ENCODE measurements around the gene SWAP70. TPM values are rescaled to one million over a fixed set of nuclear protein-coding genes. Genes with fewer than 3 reads are reported as not detected.
"Not testable (repeated sequence)": the region's sequence is repeated elsewhere in the genome, so short reads cannot be mapped to it uniquely, and the experiment has no call there.

SWAP70 gene
- total RNA-seq = 9.8 TPM

DNA sequence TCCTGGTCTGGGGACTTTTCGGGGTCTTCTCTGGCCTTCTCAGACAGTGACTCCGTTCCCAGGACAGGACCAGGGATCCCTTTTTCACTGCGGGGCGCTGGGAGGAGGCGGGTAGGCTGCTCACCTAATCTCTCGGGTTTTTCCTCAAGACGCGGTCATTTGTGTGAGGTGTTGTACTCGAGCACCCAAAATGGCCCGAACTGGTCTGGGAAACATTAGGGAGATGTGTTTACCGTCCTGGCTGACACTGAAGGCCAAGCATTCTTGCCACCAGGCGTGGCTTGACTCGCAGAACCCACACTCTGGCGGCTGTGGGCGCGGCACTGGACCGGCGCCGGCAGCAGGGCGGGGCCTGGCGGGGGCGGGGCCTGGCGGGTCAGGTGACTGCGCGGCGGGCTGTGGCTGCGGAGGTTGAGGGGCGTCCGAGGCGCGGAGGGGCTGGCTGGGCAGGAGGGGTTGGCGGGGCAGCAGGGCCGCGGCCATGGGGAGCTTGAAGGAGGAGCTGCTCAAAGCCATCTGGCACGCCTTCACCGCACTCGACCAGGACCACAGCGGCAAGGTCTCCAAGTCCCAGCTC lies at the start of gene SWAP70:
Gene SWAP70, plus strand, starts transcription at position 379 of the 577 bp plus-strand sequence. Its CDS starts 103 bp downstream, at position 482.
- FAIRE-seq (no peak), DNase-seq (ENCODE audit: low spot score in 2 of 2) (peak; percentile 87 to 88)

DNA sequence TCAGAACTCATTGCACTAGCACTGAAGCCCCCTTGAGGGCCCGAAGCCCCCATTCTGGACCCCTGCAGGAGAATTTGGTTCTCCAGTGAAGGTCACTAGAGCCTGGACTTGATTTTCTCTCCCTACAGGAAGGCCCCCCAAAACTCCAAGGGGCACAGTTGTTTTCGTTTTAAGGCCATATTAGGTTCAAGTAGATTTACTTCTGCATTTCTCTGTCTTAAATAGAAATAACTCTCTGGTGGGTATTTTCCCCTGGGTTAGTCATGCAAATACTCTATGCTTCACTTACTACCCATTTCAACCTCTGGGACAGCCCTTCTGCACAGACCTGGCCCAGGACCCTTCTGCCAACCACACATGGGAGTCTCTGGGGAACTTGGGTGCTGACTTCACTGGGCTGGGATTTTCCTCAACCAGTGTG lies 48.8 kb upstream of the SWAP70 start:
- FAIRE-seq (no peak), DNase-seq (ENCODE audit: low spot score in 2 of 2) (no peak)

DNA sequence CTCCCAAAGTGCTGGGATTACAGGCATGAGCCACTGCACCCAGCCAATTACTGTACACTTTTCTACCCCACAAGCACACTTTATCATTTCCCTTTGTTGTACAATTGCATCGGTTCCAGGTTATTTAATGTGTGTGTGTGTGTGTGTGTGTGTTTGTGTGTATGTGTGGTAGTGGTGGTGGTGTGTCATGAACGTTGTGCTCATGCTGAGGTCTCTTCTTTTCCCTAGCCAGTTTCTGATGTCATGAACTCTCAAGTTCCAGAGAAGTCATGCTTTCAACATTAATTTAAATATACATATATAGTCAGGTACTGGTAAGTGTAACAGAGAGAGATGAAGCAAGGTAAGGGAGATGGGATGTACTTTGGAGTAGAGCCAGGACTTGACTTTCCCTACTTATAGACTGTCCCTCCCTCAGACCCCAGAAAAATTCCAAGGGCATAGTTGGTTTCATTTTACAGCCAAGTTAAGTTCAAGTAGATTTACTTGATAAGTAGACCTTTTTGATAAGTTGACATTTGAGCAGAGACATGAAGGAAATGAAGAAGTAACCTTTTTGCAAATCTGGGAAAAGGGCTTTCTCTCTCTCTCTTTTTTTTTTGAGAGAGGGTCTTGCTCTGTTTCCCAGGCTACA lies 47.7 kb upstream of the SWAP70 start:
- no peak for FAIRE-seq
- no peak for DNase-seq (ENCODE audit: low spot score in 2 of 2)

DNA sequence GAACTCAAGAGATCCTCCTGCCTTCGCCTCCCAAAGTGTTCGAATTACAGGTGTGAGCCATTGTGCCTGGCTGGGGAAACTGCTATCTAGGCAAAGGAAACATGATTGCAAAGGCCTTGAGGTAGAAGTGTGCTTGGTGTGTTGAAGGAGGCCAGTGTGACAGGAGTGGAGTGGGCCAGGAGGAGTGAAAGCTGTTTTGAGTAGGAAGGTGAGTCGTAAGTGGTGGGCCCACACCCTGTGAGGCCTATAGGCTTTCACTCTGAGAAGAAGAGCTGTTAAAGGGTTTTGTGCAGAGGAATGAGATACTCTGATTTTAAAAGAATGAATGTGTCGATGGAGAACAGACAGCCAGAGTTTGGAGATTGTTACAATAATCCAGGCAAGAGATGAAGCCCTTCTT lies 47.0 kb upstream of the SWAP70 start:
- FAIRE-seq (no peak), DNase-seq (ENCODE audit: low spot score in 2 of 2) (no peak)

DNA sequence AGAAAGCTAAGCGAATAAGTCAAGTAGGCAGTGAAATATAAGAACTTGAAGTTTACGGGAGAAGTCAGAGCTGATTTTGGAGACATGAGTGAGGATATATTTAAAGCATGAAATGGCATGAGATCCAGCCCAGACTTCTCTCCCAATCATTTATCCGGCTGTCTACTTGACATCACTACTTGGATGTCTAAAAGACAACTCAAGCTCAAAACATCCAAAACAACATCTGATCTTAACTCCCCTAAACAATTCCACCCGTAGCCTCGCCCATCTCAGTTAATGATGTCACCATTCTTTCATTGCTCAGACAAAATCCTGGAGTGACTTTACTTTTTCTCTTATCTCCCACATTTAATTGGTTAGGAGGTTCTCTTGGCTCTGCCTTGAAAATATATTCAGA lies 45.9 kb upstream of the SWAP70 start:
- no peak for FAIRE-seq

DNA sequence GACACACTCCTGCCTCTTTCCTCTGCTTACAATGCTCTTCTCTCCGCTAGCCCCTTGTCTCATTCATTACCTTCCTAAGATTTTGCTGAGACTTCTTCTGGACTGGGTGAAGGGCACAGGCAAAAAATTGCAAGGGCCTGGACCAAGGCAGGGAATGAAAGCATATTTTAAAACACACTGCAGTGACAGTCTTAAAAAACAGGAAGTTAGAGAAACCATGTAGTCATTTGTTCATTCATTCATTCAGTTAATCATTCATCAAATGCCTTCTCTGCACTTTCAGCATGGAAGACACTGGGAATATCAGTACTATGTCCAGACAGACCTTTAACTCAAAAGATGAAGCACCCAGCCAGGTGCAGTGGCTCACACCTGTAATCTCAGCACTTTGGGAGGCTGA lies 44.9 kb upstream of the SWAP70 start:
- no peak for FAIRE-seq

More for the DNA sequence above, 45.9 kb upstream of the SWAP70 start:
- no peak for DNase-seq (ENCODE audit: low spot score in 2 of 2)

DNA sequence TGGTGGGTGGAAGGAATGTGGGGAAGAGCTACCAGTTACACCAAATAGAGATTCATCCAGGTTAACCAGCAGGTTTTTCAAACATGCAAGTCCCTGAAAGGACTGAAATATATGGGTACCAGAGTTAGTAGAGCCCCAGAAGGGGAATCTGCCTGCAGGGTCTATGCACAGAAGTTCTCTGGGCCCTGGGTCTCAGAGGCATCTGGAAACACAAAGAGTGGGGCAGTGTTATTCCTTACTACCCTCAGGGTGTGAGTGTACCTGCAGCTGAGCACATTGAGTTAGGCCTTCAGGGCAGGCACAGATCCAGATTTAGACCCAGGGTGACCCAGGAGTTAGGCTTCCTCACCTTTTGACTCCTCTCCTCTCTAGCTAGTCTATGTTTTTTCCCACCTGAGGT lies 43.9 kb upstream of the SWAP70 start:
- FAIRE-seq = no peak
- no peak for DNase-seq (ENCODE audit: low spot score in 2 of 2)

More for the DNA sequence above, 44.9 kb upstream of the SWAP70 start:
- DNase-seq (ENCODE audit: low spot score in 2 of 2) = no peak

DNA sequence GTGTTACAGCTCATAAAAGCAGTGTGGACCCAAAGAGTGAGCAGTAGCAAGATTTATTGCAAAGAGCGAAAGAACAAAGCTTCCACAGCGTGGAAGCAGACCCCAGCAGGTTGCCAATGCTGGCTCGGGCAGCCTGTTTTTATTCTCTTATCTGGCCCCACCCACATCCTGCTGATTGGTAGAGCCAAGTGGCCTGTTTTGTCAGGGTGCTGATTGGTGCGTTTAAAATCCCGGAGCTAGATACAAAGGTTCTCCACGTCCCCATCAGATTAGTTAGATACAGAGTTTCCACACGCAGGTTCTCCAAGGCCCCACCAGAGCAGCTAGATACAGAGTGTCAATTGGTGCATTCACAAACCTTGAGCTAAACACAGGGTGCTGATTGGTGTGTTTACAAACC lies 41.5 kb upstream of the SWAP70 start:
- DNase-seq (ENCODE audit: low spot score in 2 of 2); FAIRE-seq: not testable (repeated sequence)

DNA sequence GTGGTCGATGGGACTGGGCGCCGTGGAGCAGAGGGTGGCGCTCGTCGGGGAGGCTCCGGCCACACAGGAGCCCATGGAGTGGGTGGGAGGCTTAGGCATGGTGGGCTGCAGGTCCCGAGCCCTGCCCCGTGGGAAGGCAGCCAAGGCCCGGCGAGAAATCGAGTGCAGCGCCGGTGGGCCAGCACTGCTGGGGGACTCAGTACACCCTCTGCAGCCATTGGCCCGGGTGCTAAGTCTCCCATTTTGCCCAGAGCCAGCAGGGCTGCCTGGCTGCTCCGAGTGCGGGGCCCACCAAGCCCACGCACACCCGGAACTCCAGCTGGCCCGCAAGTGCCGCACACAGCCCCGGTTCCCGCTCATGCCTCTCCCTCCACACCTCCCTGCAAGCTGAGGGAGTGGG lies 40.8 kb upstream of the SWAP70 start:
- not testable (repeated sequence) for DNase-seq (ENCODE audit: low spot score in 2 of 2); FAIRE-seq

DNA sequence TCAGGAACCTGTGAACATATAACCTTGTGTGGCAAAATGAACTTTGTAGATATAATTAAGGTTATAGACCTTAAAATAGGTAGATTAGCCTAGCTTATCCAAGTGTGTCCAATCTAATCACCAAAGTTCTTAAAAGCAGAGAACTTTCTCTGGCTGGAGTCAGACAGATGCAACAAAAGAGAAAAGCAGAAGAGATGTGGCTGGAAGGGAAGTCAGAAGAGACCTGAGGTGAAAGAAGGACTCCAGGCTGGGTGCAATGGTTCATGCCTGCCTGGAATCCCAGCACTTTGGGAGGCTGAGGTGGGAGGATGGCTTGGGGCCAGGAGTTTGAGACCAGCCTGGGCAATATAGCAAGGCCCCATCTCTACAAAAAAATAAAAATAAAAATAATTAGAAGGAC lies 39.4 kb upstream of the SWAP70 start:
- DNase-seq (ENCODE audit: low spot score in 2 of 2) (no peak), FAIRE-seq (no peak)

DNA sequence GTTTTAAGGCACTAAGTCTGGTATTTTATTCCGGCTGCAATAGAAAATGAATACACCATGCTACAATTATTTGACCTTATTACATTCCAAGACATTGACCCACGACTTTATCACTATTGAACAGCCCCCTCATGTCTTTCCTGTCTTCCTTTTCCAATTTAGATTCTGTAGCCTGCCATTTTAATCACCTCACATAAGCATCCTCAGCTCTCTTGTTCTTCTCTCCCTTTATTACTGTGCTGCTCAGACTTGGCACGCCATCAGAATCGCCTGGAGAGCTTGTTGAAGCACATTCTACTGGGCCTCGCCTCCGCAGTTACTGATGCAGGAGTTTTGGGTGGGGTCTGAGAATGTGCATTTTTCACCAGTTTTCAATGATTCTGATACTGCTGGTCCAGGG lies 38.7 kb upstream of the SWAP70 start:
- FAIRE-seq (no peak), DNase-seq (ENCODE audit: low spot score in 2 of 2) (no peak)

DNA sequence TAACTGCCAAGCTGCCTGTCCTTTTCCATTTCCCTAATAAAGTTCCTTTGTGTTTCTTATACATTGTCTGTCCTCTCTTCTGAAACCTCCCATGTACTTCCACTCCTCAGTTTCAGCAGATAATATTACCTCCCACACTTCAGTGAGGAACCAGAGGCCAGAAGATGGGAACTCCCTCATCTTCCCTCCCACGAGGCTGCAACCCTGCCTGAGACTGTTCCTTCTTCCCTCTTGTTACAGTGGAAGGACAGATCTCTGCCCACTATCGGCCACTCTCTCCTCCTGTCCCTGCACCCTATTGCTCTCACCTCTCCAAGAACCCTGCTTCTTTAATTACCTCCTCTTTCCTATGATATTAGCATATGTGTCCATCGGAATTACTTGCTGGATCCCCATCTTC lies 38.1 kb upstream of the SWAP70 start:
- DNase-seq (ENCODE audit: low spot score in 2 of 2) (no peak), FAIRE-seq (no peak)

DNA sequence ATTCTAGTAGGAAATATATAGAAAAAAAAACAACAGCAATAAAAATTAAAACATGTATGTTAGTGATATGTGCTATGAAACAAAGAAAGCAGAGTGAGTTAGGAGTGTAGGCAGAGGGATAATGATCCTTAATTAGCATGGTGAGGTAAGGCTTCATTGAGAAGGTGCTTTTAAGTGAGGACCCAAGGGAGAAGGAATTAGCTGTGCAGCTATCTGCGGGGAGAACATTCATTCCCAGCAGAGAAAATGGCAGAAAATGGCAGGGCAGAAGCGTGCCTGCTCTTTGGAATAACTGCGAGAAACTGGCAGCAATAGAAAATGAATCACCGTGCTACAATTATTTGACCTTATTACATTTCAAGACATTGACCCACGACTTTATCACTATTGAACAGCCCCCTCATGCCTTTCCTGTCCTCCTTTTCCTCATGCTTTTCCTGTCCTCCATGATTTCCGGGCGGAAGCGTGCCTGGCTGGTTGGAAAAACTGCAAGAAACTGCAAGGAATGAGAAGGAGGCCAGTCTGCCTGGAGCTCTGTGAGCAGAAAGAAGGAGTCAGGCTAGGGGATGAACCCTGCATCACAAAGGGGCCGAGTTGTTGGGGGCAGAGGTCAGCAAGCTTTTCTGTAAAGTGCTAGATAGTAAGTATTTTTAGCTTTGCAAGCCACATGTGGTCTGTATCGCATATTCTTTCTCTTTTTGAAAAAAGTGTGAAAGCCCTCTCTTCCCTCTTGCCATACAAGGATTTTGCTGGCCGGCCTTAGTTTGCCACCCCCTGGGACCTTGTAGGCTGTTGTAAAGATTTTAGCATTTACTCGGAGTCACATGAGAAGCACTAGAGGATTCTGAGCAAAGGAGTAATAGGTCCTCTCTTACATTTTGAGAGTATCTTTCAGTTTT lies 37.1 kb upstream of the SWAP70 start:
- FAIRE-seq (no peak), DNase-seq (ENCODE audit: low spot score in 2 of 2) (no peak)

DNA sequence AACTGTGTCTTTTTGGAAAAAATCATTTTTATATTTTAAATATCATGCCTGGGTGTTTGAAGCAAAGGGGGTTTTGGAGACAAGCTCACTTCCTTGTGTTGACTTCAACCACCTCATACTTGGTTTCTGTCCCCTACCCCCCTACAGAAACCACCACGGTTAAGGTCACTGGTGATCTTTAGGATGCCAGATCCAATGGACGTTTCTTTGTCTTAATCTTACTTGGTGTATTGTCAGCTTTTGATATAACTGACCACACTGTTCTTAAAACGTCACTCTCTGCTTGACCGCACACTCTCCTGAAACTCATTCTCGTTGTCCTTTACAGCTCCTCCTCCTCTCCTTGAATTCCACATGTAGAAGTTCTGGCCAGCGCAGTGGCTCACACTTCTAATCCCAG lies 34.8 kb upstream of the SWAP70 start:
- FAIRE-seq (no peak), DNase-seq (ENCODE audit: low spot score in 2 of 2) (no peak)

DNA sequence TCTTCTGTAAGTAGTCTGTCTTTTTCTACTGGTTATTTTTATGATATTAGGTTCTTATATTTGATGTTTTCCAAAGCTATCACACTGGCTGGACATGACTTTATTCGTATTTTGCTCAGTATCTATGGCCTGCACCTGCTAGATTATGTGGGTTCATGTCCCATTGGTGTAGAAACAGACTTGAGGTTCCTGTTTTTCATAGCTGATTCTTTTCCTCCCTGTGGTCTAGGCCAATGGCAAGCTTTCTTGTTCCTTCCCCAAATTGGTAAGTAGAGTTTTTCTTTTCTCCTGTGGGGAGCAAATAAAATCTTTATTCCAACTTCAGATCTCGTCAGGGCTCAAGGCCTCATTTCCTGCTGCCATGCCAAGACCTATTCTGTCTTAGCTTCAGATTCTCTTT lies 30.2 kb upstream of the SWAP70 start:
- FAIRE-seq (no peak), DNase-seq (ENCODE audit: low spot score in 2 of 2) (no peak)

DNA sequence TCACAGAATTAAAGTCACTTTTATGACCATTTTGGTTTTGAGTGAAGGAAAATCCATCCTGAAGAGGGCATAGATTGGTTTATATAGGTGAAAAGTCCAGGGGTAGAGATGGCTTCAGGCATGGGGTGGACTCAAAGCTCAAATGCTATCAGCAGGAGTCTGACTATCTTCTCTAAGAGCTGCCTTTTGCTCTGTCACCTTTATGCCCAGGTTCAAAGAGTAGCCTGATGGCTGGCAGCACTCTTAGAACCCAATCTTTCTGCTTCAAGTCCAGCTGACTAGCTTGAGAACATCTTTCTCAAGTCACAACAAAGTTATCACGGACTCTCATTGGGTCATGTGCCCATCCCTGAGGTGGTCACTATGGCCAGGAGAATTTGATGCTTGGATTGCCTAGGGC lies 27.2 kb upstream of the SWAP70 start:
- FAIRE-seq (no peak), DNase-seq (ENCODE audit: low spot score in 2 of 2) (no peak)

DNA sequence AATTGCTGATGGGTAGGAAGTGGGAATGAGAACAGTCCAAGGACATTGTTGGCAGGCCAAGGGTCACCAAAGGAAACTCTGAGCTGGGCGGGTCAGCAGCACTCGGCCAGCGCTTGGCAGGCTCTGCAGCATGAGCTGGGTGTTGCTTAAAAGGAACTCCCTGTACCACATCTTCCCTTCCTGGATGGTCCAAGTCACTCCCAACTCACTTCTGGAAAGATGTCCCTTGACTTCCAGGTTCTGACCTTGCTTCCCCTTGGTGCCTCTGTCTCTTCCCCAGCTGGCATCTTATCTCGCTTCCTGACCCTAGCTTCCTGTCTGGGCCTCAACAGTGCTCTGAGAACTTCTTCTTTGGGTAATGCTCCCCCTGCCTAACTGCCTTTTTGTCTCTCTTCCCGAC lies 24.8 kb upstream of the SWAP70 start:
- FAIRE-seq = no peak

DNA sequence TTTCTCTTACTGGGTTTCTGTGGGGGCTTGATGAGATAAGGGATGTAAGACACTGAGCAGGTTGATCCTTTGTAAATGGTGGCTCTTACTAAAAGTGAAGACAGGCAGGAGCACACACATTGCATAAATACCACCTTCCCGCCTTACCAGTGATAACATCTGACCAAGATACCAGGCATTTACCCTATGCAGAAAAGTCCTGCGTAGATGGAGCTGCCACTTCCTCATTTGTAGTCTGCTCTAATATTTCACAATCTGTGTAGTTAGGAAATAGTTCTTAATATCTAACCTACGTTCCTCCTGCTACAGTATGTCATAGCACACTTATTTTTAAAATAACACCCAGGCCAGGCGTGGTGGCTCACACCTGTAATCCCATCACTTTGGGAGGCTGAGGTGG lies 23.9 kb upstream of the SWAP70 start:
- DNase-seq (ENCODE audit: low spot score in 2 of 2) = no peak
- FAIRE-seq = no peak

More for the DNA sequence above, 24.8 kb upstream of the SWAP70 start:
- DNase-seq (ENCODE audit: low spot score in 2 of 2) = no peak

DNA sequence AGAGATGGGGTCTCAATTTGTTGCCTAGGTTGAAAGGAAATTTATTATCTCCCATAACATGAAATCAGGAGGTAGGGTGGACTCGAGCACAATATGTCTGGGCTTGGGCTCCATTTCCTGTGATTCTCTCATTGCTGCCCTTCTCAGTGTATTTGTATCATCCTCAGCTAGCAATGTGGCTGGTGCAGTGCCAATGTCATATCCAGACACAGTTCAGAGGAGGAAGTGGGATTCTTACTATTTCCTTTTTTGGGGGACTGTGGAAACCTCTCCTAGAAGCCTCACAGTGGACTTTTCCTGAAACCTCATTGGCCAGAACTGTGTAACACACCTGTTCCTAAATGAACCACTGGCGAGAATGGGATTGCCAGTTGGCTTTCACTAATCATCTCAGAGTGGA lies 21.0 kb upstream of the SWAP70 start:
- DNase-seq (ENCODE audit: low spot score in 2 of 2) = no peak
- no peak for FAIRE-seq

DNA sequence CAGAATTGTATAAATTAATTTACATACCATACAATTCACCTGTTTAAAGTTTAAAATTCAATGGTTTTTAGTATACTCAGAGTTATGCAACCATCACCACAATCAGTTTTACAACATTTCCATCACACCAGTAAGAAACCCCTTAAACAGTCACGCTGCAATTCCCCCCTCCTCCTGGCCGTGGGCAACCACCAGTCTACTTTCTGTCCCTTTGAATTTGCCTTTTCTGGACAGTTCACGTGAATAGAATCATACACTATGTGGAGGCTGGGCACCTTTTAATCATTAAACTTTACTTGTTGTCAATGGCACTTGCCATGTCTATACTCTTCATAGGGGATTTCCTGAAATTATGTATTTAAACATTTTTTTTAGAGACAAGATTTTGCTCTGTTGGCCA lies 20.1 kb upstream of the SWAP70 start:
- DNase-seq (ENCODE audit: low spot score in 2 of 2) (no peak), FAIRE-seq (no peak)

DNA sequence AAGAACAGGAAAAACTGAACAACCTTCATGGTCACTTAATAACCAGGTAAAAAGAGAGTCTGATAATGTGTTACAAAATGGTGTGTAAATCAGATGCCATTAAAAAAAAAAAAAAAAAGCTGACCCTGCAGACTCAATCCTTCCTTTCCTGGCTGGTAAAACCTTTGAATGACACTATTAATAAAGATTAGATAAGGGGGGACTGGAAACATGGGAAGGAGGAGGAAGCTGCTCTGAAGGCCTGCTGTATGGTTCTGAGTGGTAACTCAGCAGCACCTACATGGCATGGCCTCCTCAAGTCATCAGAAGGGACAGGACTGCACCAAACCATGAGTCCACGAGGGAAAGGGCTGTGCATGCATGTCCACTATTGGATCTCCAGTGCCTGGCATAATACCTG lies 18.0 kb upstream of the SWAP70 start:
- FAIRE-seq (no peak), DNase-seq (ENCODE audit: low spot score in 2 of 2) (no peak)

DNA sequence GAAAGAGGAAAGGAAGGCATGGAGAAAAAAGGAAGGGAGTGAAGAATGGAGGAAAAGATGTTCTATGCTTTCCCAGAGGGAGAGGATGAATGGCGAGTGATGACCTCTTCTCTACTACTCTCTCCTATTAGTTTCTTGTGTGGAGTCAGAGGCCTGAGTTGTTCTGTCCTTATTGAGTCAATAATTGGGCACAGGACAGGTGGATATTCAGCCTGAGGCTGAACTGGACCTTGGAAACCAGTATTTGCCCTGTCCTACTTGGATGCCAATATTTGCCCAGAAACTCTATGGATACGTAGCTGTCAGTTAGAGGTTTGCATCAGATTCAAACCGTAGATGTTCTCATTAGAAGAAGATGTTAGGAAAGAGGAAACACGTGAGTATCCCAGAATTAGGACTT lies 17.6 kb upstream of the SWAP70 start:
- no peak for FAIRE-seq
- DNase-seq (ENCODE audit: low spot score in 2 of 2) = no peak

All from frontal cortex (tissue), 4 donors.